HepG2 (cell line): ENCODE data around the gene MOK. TPM values are rescaled to one million over a fixed set of nuclear protein-coding genes. Genes with fewer than 3 reads are reported as not detected.
A peak's percentile ranks its signal among the peaks of the same experiment; 100 is the strongest.

Experiments
- ELF3 ChIP-seq: IDR thresholded peaks from 2 replicates; pipeline ENCODE4 v1.6.1; 2016; ENCODE audit warnings: missing genetic modification reagents, missing compliant biosample characterization
- GPN1 ChIP-seq: sonication (generic); formaldehyde crosslinking; IDR thresholded peaks from 2 replicates; pipeline ENCODE4 v1.5.1; 2020; ENCODE audit warnings: missing genetic modification reagents, borderline replicate concordance
- JUN ChIP-seq: sonication (generic); formaldehyde crosslinking; IDR thresholded peaks from 2 replicates; pipeline ENCODE4 v1.4.0; 2020; ENCODE audit warnings: mild to moderate bottlenecking, missing genetic modification reagents
- MAFG ChIP-seq: sonication (generic); formaldehyde crosslinking; IDR thresholded peaks from 2 replicates; pipeline ENCODE4 v1.5.1; 2020; ENCODE audit warnings: mild to moderate bottlenecking, missing genetic modification reagents
- NR2C2 ChIP-seq: sonication (generic); formaldehyde crosslinking; IDR thresholded peaks from 2 replicates; pipeline ENCODE4 v1.4.0; 2020; ENCODE audit warnings: missing genetic modification reagents, mild to moderate bottlenecking, moderate library complexity, borderline replicate concordance
- PHF20 ChIP-seq: sonication (generic); formaldehyde crosslinking; IDR thresholded peaks from 2 replicates; pipeline ENCODE4 v1.5.0; 2020; ENCODE audit warnings: mild to moderate bottlenecking, missing genetic modification reagents
- PHF21A ChIP-seq: sonication (generic); formaldehyde crosslinking; IDR thresholded peaks from 2 replicates; pipeline ENCODE4 v1.5.0; 2020; ENCODE audit warnings: mild to moderate bottlenecking, missing genetic modification reagents
- PLSCR1 ChIP-seq: sonication (generic); formaldehyde crosslinking; IDR thresholded peaks from 2 replicates; pipeline ENCODE4 v1.5.0; 2020; ENCODE audit warnings: missing genetic modification reagents, mild to moderate bottlenecking, borderline replicate concordance
- SALL2 ChIP-seq: sonication (generic); formaldehyde crosslinking; IDR thresholded peaks from 2 replicates; pipeline ENCODE4 v1.8.1; 2023; ENCODE audit warnings: mild to moderate bottlenecking, missing genetic modification reagents, inconsistent platforms
- SATB2 ChIP-seq: sonication (generic); formaldehyde crosslinking; IDR thresholded peaks from 2 replicates; pipeline ENCODE4 v1.5.0; 2020; ENCODE audit warnings: missing genetic modification reagents
- ZFAT ChIP-seq: sonication (generic); formaldehyde crosslinking; conservative IDR thresholded peaks from 2 replicates; pipeline ENCODE4 v1.8.1; 2023; ENCODE audit warnings: missing genetic modification reagents, inconsistent platforms
- ZFP1 ChIP-seq: IDR thresholded peaks from 2 replicates; pipeline ENCODE4 v1.6.1; 2016
- ZFP62 ChIP-seq: sonication (generic); formaldehyde crosslinking; IDR thresholded peaks from 2 replicates; pipeline ENCODE4 v1.4.0; 2020; ENCODE audit warnings: missing genetic modification reagents
- ZNF383 ChIP-seq: sonication (generic); formaldehyde crosslinking; IDR thresholded peaks from 2 replicates; pipeline ENCODE4 v1.4.0; 2020; ENCODE audit warnings: missing genetic modification reagents, mild to moderate bottlenecking, borderline replicate concordance
- ZNF724P ChIP-seq: sonication (generic); formaldehyde crosslinking; IDR thresholded peaks from 2 replicates; pipeline ENCODE4 v1.8.0; 2022; ENCODE audit warnings: missing genetic modification reagents, borderline replicate concordance
- ZNF770 ChIP-seq: sonication (generic); formaldehyde crosslinking; IDR thresholded peaks from 2 replicates; pipeline ENCODE4 v1.5.0; 2020; ENCODE audit warnings: mild to moderate bottlenecking, missing genetic modification reagents
- polyA plus RNA-seq, 8 experiments: library from polyadenylated mRNA; depleted of rRNA in 3 of 8; stranded (reverse) in 7 of 8; unstranded in 1 of 8; fragments of >200 nt; fragmentation: Illumina TruSeq in 4 of 8; extraction: Trizol in 4 of 8; gene quantifications; 2 replicates each; pipeline versions ENCODE4 v1.2.1 to v1.2.3, GENCODE V29; 2011 to 2016; ENCODE audit warnings: low read depth in 4 of 8, missing spikeins in 1 of 8, mixed read lengths in 1 of 8; ENCODE audit not compliant: insufficient read depth in 1 of 8
- total RNA-seq, 5 experiments: library from RNA; depleted of rRNA; stranded (reverse); fragments of >200 nt; fragmentation: Illumina TruSeq; extraction: Trizol; gene quantifications; 2 replicates each; pipeline ENCODE4 v1.2.3, GENCODE V29; 2016; ENCODE audit warnings: low read depth in 1 of 5
- TF ChIP-seq, protein P1 (sequence below): sonication (generic); formaldehyde crosslinking; IDR thresholded peaks from 2 replicates; pipeline ENCODE4 v1.4.0; 2020; ENCODE audit warnings: mild to moderate bottlenecking, missing genetic modification reagents, borderline replicate concordance
- TF ChIP-seq, protein P2 (sequence below): sonication (generic); formaldehyde crosslinking; IDR thresholded peaks from 2 replicates; pipeline ENCODE4; 2020; ENCODE audit warnings: missing genetic modification reagents, mild to moderate bottlenecking, borderline replicate concordance

MOK gene
- total and polyA plus RNA-seq, 2 of the 13 experiments (the other 11 are each of a cell fraction or from before 2014, with no cell fraction given) = 15.3 to 16.9 TPM

- TF ChIP-seq, protein P1, sequence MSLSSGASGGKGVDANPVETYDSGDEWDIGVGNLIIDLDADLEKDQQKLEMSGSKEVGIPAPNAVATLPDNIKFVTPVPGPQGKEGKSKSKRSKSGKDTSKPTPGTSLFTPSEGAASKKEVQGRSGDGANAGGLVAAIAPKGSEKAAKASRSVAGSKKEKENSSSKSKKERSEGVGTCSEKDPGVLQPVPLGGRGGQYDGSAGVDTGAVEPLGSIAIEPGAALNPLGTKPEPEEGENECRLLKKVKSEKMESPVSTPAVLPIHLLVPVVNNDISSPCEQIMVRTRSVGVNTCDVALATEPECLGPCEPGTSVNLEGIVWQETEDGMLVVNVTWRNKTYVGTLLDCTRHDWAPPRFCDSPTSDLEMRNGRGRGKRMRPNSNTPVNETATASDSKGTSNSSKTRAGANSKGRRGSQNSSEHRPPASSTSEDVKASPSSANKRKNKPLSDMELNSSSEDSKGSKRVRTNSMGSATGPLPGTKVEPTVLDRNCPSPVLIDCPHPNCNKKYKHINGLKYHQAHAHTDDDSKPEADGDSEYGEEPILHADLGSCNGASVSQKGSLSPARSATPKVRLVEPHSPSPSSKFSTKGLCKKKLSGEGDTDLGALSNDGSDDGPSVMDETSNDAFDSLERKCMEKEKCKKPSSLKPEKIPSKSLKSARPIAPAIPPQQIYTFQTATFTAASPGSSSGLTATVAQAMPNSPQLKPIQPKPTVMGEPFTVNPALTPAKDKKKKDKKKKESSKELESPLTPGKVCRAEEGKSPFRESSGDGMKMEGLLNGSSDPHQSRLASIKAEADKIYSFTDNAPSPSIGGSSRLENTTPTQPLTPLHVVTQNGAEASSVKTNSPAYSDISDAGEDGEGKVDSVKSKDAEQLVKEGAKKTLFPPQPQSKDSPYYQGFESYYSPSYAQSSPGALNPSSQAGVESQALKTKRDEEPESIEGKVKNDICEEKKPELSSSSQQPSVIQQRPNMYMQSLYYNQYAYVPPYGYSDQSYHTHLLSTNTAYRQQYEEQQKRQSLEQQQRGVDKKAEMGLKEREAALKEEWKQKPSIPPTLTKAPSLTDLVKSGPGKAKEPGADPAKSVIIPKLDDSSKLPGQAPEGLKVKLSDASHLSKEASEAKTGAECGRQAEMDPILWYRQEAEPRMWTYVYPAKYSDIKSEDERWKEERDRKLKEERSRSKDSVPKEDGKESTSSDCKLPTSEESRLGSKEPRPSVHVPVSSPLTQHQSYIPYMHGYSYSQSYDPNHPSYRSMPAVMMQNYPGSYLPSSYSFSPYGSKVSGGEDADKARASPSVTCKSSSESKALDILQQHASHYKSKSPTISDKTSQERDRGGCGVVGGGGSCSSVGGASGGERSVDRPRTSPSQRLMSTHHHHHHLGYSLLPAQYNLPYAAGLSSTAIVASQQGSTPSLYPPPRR = 0 out of 2 replicates have a peak, but pooled peaks have one; percentile 39
- TF ChIP-seq PLSCR1 (no peak), ZFP62 (CRISPR knock-in tag) (no peak), PHF20 (peak; percentile 83), ZNF383 (no peak), ZNF770 (CRISPR knock-in tag) (peak; percentile 27; the same call in 1 of the 2 replicates), JUN (no peak), SALL2 (CRISPR knock-in tag) (peak; percentile 72; the same call in 1 of the 2 replicates), ZFAT (CRISPR knock-in tag) (no peak), PHF21A (CRISPR knock-in tag) (peak; percentile 33; the same call in 1 of the 2 replicates), ZNF724P (CRISPR knock-in tag) (no peak), MAFG (CRISPR knock-in tag) (no peak), ZFP1 (CRISPR knock-in tag) (no peak), SATB2 (CRISPR knock-in tag) (no peak), GPN1 (CRISPR knock-in tag) (no peak), ELF3 (no peak), NR2C2 (CRISPR knock-in tag) (peak; percentile 50; the same call in 1 of the 2 replicates)
- TF ChIP-seq, protein P2, sequence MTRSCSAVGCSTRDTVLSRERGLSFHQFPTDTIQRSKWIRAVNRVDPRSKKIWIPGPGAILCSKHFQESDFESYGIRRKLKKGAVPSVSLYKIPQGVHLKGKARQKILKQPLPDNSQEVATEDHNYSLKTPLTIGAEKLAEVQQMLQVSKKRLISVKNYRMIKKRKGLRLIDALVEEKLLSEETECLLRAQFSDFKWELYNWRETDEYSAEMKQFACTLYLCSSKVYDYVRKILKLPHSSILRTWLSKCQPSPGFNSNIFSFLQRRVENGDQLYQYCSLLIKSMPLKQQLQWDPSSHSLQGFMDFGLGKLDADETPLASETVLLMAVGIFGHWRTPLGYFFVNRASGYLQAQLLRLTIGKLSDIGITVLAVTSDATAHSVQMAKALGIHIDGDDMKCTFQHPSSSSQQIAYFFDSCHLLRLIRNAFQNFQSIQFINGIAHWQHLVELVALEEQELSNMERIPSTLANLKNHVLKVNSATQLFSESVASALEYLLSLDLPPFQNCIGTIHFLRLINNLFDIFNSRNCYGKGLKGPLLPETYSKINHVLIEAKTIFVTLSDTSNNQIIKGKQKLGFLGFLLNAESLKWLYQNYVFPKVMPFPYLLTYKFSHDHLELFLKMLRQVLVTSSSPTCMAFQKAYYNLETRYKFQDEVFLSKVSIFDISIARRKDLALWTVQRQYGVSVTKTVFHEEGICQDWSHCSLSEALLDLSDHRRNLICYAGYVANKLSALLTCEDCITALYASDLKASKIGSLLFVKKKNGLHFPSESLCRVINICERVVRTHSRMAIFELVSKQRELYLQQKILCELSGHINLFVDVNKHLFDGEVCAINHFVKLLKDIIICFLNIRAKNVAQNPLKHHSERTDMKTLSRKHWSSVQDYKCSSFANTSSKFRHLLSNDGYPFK (CRISPR knock-in tag) = peak; percentile 85
These were observed 14.5 kb upstream of the MOK start, which contains the start of gene ZNF839 (continued) for GRCh38 chr14:102319351-102320032.
